Erythroblast (primary cell): ENCODE data around the gene NRN1.
"Not testable (repeated sequence)": the region's sequence is repeated elsewhere in the genome, so short reads cannot be mapped to it uniquely, and the experiment has no call there.

Source experiments
- DNase-seq, 2 experiments: peaks; one replicate each; lab custom pipeline; 2025; lab: John Stamatoyannopoulos, UW
- GATA1 ChIP-seq: IDR thresholded peaks from 2 replicates; pipeline ENCODE4 v1.6.1; 2011; ENCODE audit warnings: low read depth, mild to moderate bottlenecking, control low read depth, low read length, moderate library complexity
- POLR2A ChIP-seq: IDR thresholded peaks from 2 replicates; pipeline ENCODE4 v1.6.1; 2011; ENCODE audit warnings: mild to moderate bottlenecking, low read length

Gene NRN1

GRCh38 chr6:6006428-6007365, at the start of gene NRN1:
Gene NRN1, minus strand, starts transcription at chr6:6006925. Its CDS starts 176 bp downstream, at chr6:6006749.
- TF ChIP-seq POLR2A (no peak), GATA1 (no peak)
- no peak for DNase-seq

- DNase-seq: no peak
- no peak for TF ChIP-seq POLR2A
- TF ChIP-seq GATA1: no peak
Observed at GRCh38 chr6:6052216-6052615, 45.5 kb upstream of the NRN1 start.

- TF ChIP-seq POLR2A (no peak), GATA1 (no peak)
- DNase-seq: no peak
Observed at GRCh38 chr6:6046716-6047115, 40.0 kb upstream of the NRN1 start.

- DNase-seq: no peak
- TF ChIP-seq POLR2A (no peak), GATA1 (no peak)
Observed at GRCh38 chr6:6039946-6040509, 33.3 kb upstream of the NRN1 start.

GRCh38 chr6:6037179-6037578, 30.5 kb upstream of the NRN1 start:
- DNase-seq: no peak
- TF ChIP-seq POLR2A (no peak), GATA1 (no peak)

- no peak for DNase-seq
- TF ChIP-seq GATA1 (no peak), POLR2A (no peak)
Observed at GRCh38 chr6:6033858-6034257, 27.1 kb upstream of the NRN1 start.

- TF ChIP-seq GATA1: no peak
- no peak for TF ChIP-seq POLR2A
Observed at GRCh38 chr6:6026513-6027205, 19.9 kb upstream of the NRN1 start.

GRCh38 chr6:6025736-6026135, 19.0 kb upstream of the NRN1 start:
- no peak for DNase-seq
- no peak for TF ChIP-seq GATA1
- no peak for TF ChIP-seq POLR2A

More at GRCh38 chr6:6026513-6027205, 19.9 kb upstream of the NRN1 start:
- no peak for DNase-seq

GRCh38 chr6:6024220-6024619, 17.5 kb upstream of the NRN1 start:
- DNase-seq: no peak
- TF ChIP-seq POLR2A: no peak
- no peak for TF ChIP-seq GATA1

- DNase-seq: not testable (repeated sequence)
Observed at GRCh38 chr6:6022841-6023240, 16.1 kb upstream of the NRN1 start.

- no peak for TF ChIP-seq POLR2A
- TF ChIP-seq GATA1: no peak
- DNase-seq: peak; percentile 22 to 65
Observed at GRCh38 chr6:6008648-6009421, 2.1 kb upstream of the NRN1 start.

GRCh38 chr6:6008089-6008647, 1.4 kb upstream of the NRN1 start:
- no peak for DNase-seq
- no peak for TF ChIP-seq GATA1
- no peak for TF ChIP-seq POLR2A

GRCh38 chr6:6007366-6008088, 802 bp upstream of the NRN1 start:
- no peak for TF ChIP-seq GATA1
- no peak for TF ChIP-seq POLR2A
- DNase-seq: peak; percentile 13 to 26
